GM13976 (cell line): ENCODE results near the gene OSBPL2.

ENCODE experiments used
- DNase-seq: peaks from one replicate; pipeline ENCODE4 v3.0.0; 2012; ENCODE audit warnings: low spot score
- CTCF ChIP-seq: IDR thresholded peaks from 2 replicates; pipeline ENCODE4 v1.5.1; 2012; ENCODE audit warnings: borderline replicate concordance, mild to moderate bottlenecking; ENCODE audit not compliant: insufficient read depth; ENCODE audit errors: extremely low read depth, missing control alignments, control extremely low read depth
- in situ Hi-C: fragments of 300-500 bp; cut with MboI; formaldehyde crosslinking; loops from one replicate; pipeline ENCODE4 v1.12.0; 2022; ENCODE audit warnings: low sequenced_read_pairs, mixed read lengths, inconsistent platforms; ENCODE audit not compliant: unreplicated experiment

Gene OSBPL2

DNA sequence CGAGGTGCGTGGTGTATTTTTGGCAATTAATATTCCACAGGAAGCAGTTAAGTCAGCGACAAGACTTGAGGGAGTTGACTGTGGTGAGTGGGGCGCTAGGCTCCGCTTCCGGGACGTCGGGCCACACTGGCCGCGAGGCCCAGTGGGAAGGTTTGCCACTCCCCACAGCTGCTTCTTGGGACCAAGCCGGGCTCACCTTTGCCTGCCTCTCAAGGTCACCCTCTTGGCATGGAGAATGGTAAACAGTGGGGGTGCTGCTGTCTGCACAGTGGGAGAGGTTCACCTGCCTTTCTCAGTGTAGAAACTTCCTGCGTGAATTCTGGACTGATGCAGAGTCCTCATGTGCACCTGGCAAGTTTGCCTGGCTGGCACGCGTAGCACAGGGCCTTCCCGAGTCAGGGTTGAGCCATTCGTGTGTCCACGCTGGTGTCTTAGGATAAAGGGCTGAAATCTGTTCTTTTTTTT is 6.4 kb downstream of the OSBPL2 start:
- DNase-seq, result no peak
- no peak for TF ChIP-seq CTCF
- in situ Hi-C loops, result no loop called here

GRCh38 chr20:62245911-62246280 is 7.6 kb downstream of the OSBPL2 start:
- DNase-seq, result no peak
- no peak for TF ChIP-seq CTCF
- in situ Hi-C loops, result no loop called here

GRCh38 chr20:62246431-62246830 is 8.1 kb downstream of the OSBPL2 start:
- no peak for DNase-seq
- in situ Hi-C loops, result no loop called here
- TF ChIP-seq CTCF, result no peak

DNA sequence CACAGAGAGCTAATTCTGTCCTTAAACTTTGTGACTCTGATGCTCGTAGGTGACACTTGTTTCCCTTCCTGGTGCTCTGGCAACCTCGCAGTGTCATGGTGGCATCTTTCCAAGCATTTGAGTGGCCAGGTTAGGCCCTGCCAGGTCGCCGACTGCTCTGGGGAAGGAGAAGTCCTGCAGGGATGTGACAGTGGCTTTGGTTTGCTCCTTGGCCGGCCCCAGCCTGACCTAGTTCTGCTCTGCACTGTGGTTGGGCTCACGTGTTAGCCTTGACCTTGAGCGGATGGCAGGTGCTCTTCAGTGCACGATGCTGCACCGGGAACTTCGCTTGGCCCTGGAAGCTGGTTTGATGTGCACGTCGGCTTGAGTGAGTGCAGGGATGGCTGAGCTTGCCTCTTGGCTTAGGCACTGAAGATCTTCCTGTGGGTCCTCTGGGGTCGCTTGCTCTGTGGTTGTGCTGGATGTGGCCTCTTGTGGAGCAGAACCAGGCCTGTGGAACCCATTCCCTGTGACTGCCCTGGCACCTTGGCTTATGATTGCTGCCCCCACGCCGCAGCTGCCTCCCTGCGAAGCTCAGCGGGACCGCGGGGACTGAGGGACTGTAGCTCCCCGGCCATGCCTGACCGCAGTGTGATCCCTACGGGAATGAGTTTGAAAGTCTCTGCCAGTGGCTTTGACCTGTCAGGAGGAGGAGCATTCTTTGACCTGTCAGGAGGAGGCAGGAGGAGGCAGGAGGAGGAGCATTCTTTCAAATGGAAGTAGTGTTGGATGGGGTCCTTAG is 8.7 kb downstream of the OSBPL2 start:
- in situ Hi-C loops, result no loop called here
- TF ChIP-seq CTCF, result no peak
- DNase-seq, result no peak

GRCh38 chr20:62248890-62249560 is 10.7 kb downstream of the OSBPL2 start:
- in situ Hi-C loops, result no loop called here
- no peak for TF ChIP-seq CTCF
- DNase-seq, result no peak

- in situ Hi-C loops, result no loop called here
- no peak for DNase-seq
Measured at GRCh38 chr20:62252342-62252966, 14.1 kb downstream of the OSBPL2 start.

More at GRCh38 chr20:62252342-62252966, 14.1 kb downstream of the OSBPL2 start:
- no peak for TF ChIP-seq CTCF
